CD14-positive monocyte (primary cell): ENCODE data around the gene CNNM2. TPM values are rescaled to one million over a fixed set of nuclear protein-coding genes. Genes with fewer than 3 reads are reported as not detected.
A peak's percentile ranks its signal among the peaks of the same experiment; 100 is the strongest.

Experiments used
- DNase-seq, 3 donors: peaks; one replicate each; pipeline ENCODE4 v3.0.0-alpha.2; 2011 to 2022
- H2AFZ ChIP-seq: 2 replicates; pipeline ENCODE4 v1.6.0; 2012; ENCODE audit warnings: mild to moderate bottlenecking, low read depth, low read length, inconsistent platforms; ENCODE audit not compliant: insufficient read depth, poor library complexity, severe bottlenecking
- H3K27ac ChIP-seq, 2 donors: 1 replicate in 1 of 2; 2 replicates in 1 of 2; pipeline ENCODE4 v1.5.1; 2012 to 2013; ENCODE audit warnings: low read length in 2 of 2, control low read depth in 1 of 2, inconsistent platforms in 1 of 2, low read depth in 1 of 2, mild to moderate bottlenecking in 1 of 2
- H3K27me3 ChIP-seq, 2 donors: one replicate each; pipeline versions ENCODE4 v1.6.0 to v1.6.1; 2011 to 2013; ENCODE audit warnings: low read length in 2 of 2; ENCODE audit not compliant: control insufficient read depth in 2 of 2, insufficient read depth in 2 of 2
- H3K36me3 ChIP-seq, 2 donors: replicated peaks in 1 of 2; 1 replicate in 1 of 2; 2 replicates in 1 of 2; pipeline versions ENCODE4 v1.5.1 to v1.6.1; 2012 to 2013; ENCODE audit warnings: low read length in 2 of 2, control low read depth in 1 of 2, inconsistent platforms in 1 of 2, mild to moderate bottlenecking in 1 of 2; ENCODE audit not compliant: insufficient read depth in 2 of 2, control insufficient read depth in 1 of 2
- H3K4me1 ChIP-seq, 2 donors: 1 replicate in 1 of 2; 2 replicates in 1 of 2; pipeline versions ENCODE4 v1.5.1 to v1.6.1; 2012 to 2013; ENCODE audit warnings: low read length in 2 of 2, control low read depth in 1 of 2, inconsistent platforms in 1 of 2, mild to moderate bottlenecking in 1 of 2, moderate library complexity in 1 of 2; ENCODE audit not compliant: insufficient read depth in 2 of 2, control insufficient read depth in 1 of 2
- H3K4me2 ChIP-seq: replicated peaks from 2 replicates; pipeline ENCODE3; 2012; ENCODE audit warnings: low read length, moderate library complexity, mild to moderate bottlenecking; ENCODE audit not compliant: poor library complexity, severe bottlenecking; ENCODE audit errors: extremely low read depth
- H3K4me3 ChIP-seq, 3 experiments: fragments of 200-600 bp in 1 of 3; sonication (generic) in 1 of 3; replicated peaks in 1 of 3; 1 replicate in 2 of 3; 2 replicates in 1 of 3; pipeline ENCODE4 v1.5.1; 2011 to 2013; ENCODE audit warnings: low read length in 3 of 3, mild to moderate bottlenecking in 3 of 3, control low read depth in 2 of 3, low read depth in 2 of 3, inconsistent platforms in 1 of 3, moderate library complexity in 1 of 3
- H3K79me2 ChIP-seq: 2 replicates; pipeline ENCODE4 v1.6.0; 2012; ENCODE audit warnings: mild to moderate bottlenecking, control low read depth, inconsistent platforms, low read length, moderate library complexity; ENCODE audit not compliant: insufficient read depth
- H3K9ac ChIP-seq: 2 replicates; pipeline ENCODE4 v1.6.0; 2017; ENCODE audit warnings: low read length, mild to moderate bottlenecking; ENCODE audit not compliant: insufficient read depth, poor library complexity, severe bottlenecking
- H3K9me3 ChIP-seq, 2 donors: replicated peaks in 1 of 2; 1 replicate in 1 of 2; 2 replicates in 1 of 2; pipeline versions ENCODE4 v1.5.1 to v1.6.1; 2012 to 2013; ENCODE audit warnings: low read length in 2 of 2, control low read depth in 1 of 2; ENCODE audit not compliant: control insufficient read depth in 1 of 2, insufficient read depth in 1 of 2
- H4K20me1 ChIP-seq: 2 replicates; pipeline ENCODE4 v1.6.0; 2012; ENCODE audit warnings: mild to moderate bottlenecking, low read length, control low read depth, moderate library complexity; ENCODE audit not compliant: insufficient read depth
- H3K27ac Mint-ChIP-seq, 7 donors: one replicate each; pipeline ENCODE4 v1.8.0; 2020; ENCODE audit warnings: mild to moderate bottlenecking in 7 of 7, mixed read lengths in 7 of 7, moderate library complexity in 6 of 7, inconsistent platforms in 2 of 7
- H3K27me3 Mint-ChIP-seq, 3 donors: one replicate each; pipeline ENCODE4 v1.8.0; 2021 to 2022; ENCODE audit warnings: low read depth in 3 of 3, mild to moderate bottlenecking in 3 of 3, mixed read lengths in 3 of 3, moderate library complexity in 3 of 3, inconsistent platforms in 1 of 3
- H3K36me3 Mint-ChIP-seq, 2 donors: one replicate each; pipeline ENCODE4 v1.8.0; 2020; ENCODE audit warnings: mixed read lengths in 2 of 2, inconsistent platforms in 1 of 2, mild to moderate bottlenecking in 1 of 2
- H3K4me1 Mint-ChIP-seq: one replicate; pipeline ENCODE4 v1.8.0; 2020; ENCODE audit warnings: mild to moderate bottlenecking, mixed read lengths
- H3K4me3 Mint-ChIP-seq, 2 donors: one replicate each; pipeline ENCODE4 v1.8.0; 2020; ENCODE audit warnings: mild to moderate bottlenecking in 2 of 2, mixed read lengths in 2 of 2, moderate library complexity in 1 of 2
- H3K9me3 Mint-ChIP-seq, 7 donors: one replicate each; pipeline ENCODE4 v1.8.0; 2020 to 2022; ENCODE audit warnings: mixed read lengths in 7 of 7, mild to moderate bottlenecking in 6 of 7, moderate library complexity in 6 of 7, inconsistent platforms in 2 of 7
- WGBS: methylation state at CpG from one replicate; pipeline ENCODE4 v1.1.5; 2013; ENCODE audit warnings: missing lambda C conversion rate; ENCODE audit not compliant: insufficient coverage; 5-methylcytosine and 5-hydroxymethylcytosine counted together
- intact Hi-C, 2 donors: fragments of 100-400 bp; cut with micrococcal nuclease; formaldehyde crosslinking; loops; one replicate each; pipeline versions ENCODE4 v1.15.0 to v1.15.1; 2023
- polyA plus RNA-seq, 3 donors: library from polyadenylated mRNA; depleted of rRNA in 1 of 3; unstranded in 2 of 3; stranded (reverse) in 1 of 3; fragments of 300-500 nt in 2 of 3; fragments of >200 nt in 1 of 3; fragmentation: Illumina TruSeq in 2 of 3; gene quantifications; 1 replicate in 2 of 3; 2 replicates in 1 of 3; pipeline ENCODE4 v1.2.3, GENCODE V29; 2012 to 2021
- TF ChIP-seq, protein P1 (sequence below): fragments of 200-600 bp; IDR thresholded peaks from one replicate; pipeline ENCODE4 v1.8.0; 2022; ENCODE audit warnings: antibody characterized with exemption, mild to moderate bottlenecking

Gene CNNM2
- polyA plus RNA-seq, 3 donors, result 1.6 to 3.8 (median 2.2) TPM

GRCh38 chr10:102869258-102870198, 48.6 kb upstream of the CNNM2 start, which contains the start of gene AS3MT:
AS3MT (plus strand) TSS chr10:102869470; CDS start chr10:102869593, 123 bp downstream.
- Histone ChIP-seq H2AFZ (no peak within 1 kb of the TSS), H3K9ac (no peak within 1 kb of the TSS), H3K4me2 (no peak within 1 kb of the TSS)

GRCh38 chr10:102870221-102870620, 47.9 kb upstream of the CNNM2 start:
- Histone ChIP-seq H3K27ac (no peak overlapping the region), H4K20me1 (no peaks in the 10 kb centered on the region), H3K27me3 (peaks cover 24 to 33% of the 10 kb centered on the region in 2 donors), H2AFZ (no peak overlapping the region), H3K9me3 (peaks cover 3 to 11% of the 10 kb centered on the region in 2 donors), H3K79me2 (no peaks in the 10 kb centered on the region), H3K4me3 (no peak overlapping the region), H3K36me3 (peaks cover 0 to 2% of the 10 kb centered on the region in 2 donors), H3K4me1 (peaks cover 5 to 8% of the 10 kb centered on the region in 2 donors), H3K9ac (no peak overlapping the region), H3K4me2 (no peak overlapping the region)
- Mint-ChIP-seq H3K27me3 (peaks cover 24 to 44% (median 32%) of the 10 kb centered on the region in 3 donors), H3K27ac (no peak overlapping the region), H3K4me1 (peaks cover 16% of the 10 kb centered on the region), H3K9me3 (peaks cover 0 to 10% (median 1%) of the 10 kb centered on the region in 7 donors), H3K36me3 (peaks cover 20 to 27% of the 10 kb centered on the region in 2 donors), H3K4me3 (peak overlapping the region in 1 of 2 donors; percentile 44)
- DNase-seq, result no peak
- 95% methylated on average over 8 of the region's 10 CpGs for WGBS
- intact Hi-C loops, result no loop called here
- TF ChIP-seq, protein P1, sequence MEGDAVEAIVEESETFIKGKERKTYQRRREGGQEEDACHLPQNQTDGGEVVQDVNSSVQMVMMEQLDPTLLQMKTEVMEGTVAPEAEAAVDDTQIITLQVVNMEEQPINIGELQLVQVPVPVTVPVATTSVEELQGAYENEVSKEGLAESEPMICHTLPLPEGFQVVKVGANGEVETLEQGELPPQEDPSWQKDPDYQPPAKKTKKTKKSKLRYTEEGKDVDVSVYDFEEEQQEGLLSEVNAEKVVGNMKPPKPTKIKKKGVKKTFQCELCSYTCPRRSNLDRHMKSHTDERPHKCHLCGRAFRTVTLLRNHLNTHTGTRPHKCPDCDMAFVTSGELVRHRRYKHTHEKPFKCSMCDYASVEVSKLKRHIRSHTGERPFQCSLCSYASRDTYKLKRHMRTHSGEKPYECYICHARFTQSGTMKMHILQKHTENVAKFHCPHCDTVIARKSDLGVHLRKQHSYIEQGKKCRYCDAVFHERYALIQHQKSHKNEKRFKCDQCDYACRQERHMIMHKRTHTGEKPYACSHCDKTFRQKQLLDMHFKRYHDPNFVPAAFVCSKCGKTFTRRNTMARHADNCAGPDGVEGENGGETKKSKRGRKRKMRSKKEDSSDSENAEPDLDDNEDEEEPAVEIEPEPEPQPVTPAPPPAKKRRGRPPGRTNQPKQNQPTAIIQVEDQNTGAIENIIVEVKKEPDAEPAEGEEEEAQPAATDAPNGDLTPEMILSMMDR, result no peak

More at GRCh38 chr10:102869258-102870198, 48.6 kb upstream of the CNNM2 start, which contains the start of gene AS3MT:
- peak within 1 kb of the TSS; percentile 1 to 80 for H3K4me3 Mint-ChIP-seq
- Histone ChIP-seq H3K9me3 (peaks cover 3 to 11% of the 10 kb centered on the region in 2 donors), H3K4me1 (peaks cover 5 to 8% of the 10 kb centered on the region in 2 donors), H3K27me3 (peaks cover 24 to 33% of the 10 kb centered on the region in 2 donors), H3K27ac (no peak within 1 kb of the TSS), H3K79me2 (no peaks in the 10 kb centered on the region), H3K4me3 (no peak within 1 kb of the TSS), H4K20me1 (no peaks in the 10 kb centered on the region), H3K36me3 (peaks cover 0 to 2% of the 10 kb centered on the region in 2 donors)
- H3K27me3 Mint-ChIP-seq, result peaks cover 24 to 41% (median 32%) of the 10 kb centered on the region in 3 donors
- TF ChIP-seq, protein P1, result no peak
- intact Hi-C loops, result no loop called here
- DNase-seq, result no peak
- peaks cover 21 to 31% of the 10 kb centered on the region in 2 donors for H3K36me3 Mint-ChIP-seq
- H3K27ac Mint-ChIP-seq, result no peak within 1 kb of the TSS
- peaks cover 16% of the 10 kb centered on the region for H3K4me1 Mint-ChIP-seq
- 11% methylated on average over 42 of the region's 63 CpGs for WGBS
- peaks cover 0 to 10% (median 1%) of the 10 kb centered on the region in 7 donors for H3K9me3 Mint-ChIP-seq
